ENCODE measurements around the gene MSH5. TPM values are rescaled to one million over a fixed set of nuclear protein-coding genes. Genes with fewer than 3 reads are reported as not detected.

MSH5 gene
- total RNA-seq, 1 experiment from 2014 or later, result 156 TPM

DNA sequence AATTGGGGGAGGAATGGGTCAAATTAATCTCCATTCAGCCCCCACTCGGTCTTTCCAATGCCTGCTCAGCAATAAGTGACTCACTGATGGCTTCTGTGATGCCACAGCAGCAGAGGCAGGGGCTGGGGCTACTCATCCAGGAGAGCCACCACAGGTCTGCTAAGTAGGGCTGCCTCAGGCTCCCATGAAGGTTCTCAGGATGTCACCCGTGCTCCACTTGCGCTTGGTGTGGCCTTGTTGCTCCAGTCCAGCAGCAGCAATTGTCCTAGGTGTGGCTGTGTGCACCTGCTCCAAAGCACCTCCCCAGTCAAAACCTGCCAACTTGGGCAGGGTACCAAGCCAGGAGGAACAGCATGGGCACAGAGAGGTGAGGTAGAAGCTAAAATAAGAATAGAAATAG, 17.6 kb upstream of the MSH5 start:
- no TSS peak for BruUV-seq (replicated peaks)
- H3K27ac Mint-ChIP-seq (ENCODE audit: unreplicated experiment), result no peak overlapping the region
- H3K36me3 Mint-ChIP-seq (ENCODE audit: insufficient read depth, unreplicated experiment), result peaks cover 13% of the 10 kb centered on the region
- TF ChIP-seq CTCF (IDR thresholded peaks at IDR 0.05; ENCODE audit: unreplicated experiment), result no peak
- peaks cover 34% of the 10 kb centered on the region for H3K4me1 Mint-ChIP-seq (ENCODE audit: low read depth, unreplicated experiment)
- no peak for DNase-seq
- peaks cover 15% of the 10 kb centered on the region for H3K27me3 Mint-ChIP-seq (ENCODE audit: unreplicated experiment)
- no peaks in the 10 kb centered on the region for H3K9me3 Mint-ChIP-seq (ENCODE audit: low read depth, unreplicated experiment)
- intact Hi-C loops (cut with micrococcal nuclease; ENCODE audit: unreplicated experiment), result no loop called here
- CTCF ChIA-PET, result interaction anchor here (0.6 to 3.1 kb wide), 4 partner anchors 13 to 160 kb away, joined by 3 to 14 read pairs (median 4); partner anchors contain the start of gene ABHD16A
- H3K4me3 Mint-ChIP-seq (ENCODE audit: low read depth, unreplicated experiment), result no peak overlapping the region

- DNase-seq, result no peak
- H3K4me3 Mint-ChIP-seq (ENCODE audit: low read depth, unreplicated experiment), result no peak within 1 kb of the TSS
- H3K4me1 Mint-ChIP-seq (ENCODE audit: low read depth, unreplicated experiment), result peaks cover 21% of the 10 kb centered on the region
- no TSS peak for BruUV-seq (replicated peaks)
- peaks cover 15% of the 10 kb centered on the region for H3K27me3 Mint-ChIP-seq (ENCODE audit: unreplicated experiment)
- CTCF ChIA-PET, result interaction anchor here (0.6 to 3.1 kb wide), 5 partner anchors 11 to 47 kb away, joined by 3 to 14 read pairs (median 5); no protein-coding TSS in a partner anchor
- peaks cover 15% of the 10 kb centered on the region for H3K36me3 Mint-ChIP-seq (ENCODE audit: insufficient read depth, unreplicated experiment)
- no peaks in the 10 kb centered on the region for H3K9me3 Mint-ChIP-seq (ENCODE audit: low read depth, unreplicated experiment)
- no peak within 1 kb of the TSS for H3K27ac Mint-ChIP-seq (ENCODE audit: unreplicated experiment)
- no peak for TF ChIP-seq CTCF (IDR thresholded peaks at IDR 0.05; ENCODE audit: unreplicated experiment)
- intact Hi-C loops (cut with micrococcal nuclease; ENCODE audit: unreplicated experiment), result no loop called here
These were observed 16.4 kb upstream of the MSH5 start, which contains the start of gene MPIG6B for GRCh38 chr6:31723245-31723979. TSS of gene MPIG6B (plus strand) at chr6:31723373. CDS start at chr6:31723384, 11 bp downstream.

- no peak for DNase-seq
- H3K36me3 Mint-ChIP-seq (ENCODE audit: insufficient read depth, unreplicated experiment), result peaks cover 19% of the 10 kb centered on the region
- intact Hi-C loops (cut with micrococcal nuclease; ENCODE audit: unreplicated experiment), result no loop called here
- peaks cover 15% of the 10 kb centered on the region for H3K27me3 Mint-ChIP-seq (ENCODE audit: unreplicated experiment)
- CTCF ChIA-PET, result interaction anchor here (0.9 to 3.1 kb wide), 2 partner anchors 14 to 46 kb away, joined by 3 to 14 read pairs; no protein-coding TSS in a partner anchor
- no peaks in the 10 kb centered on the region for H3K9me3 Mint-ChIP-seq (ENCODE audit: low read depth, unreplicated experiment)
- TF ChIP-seq CTCF (IDR thresholded peaks at IDR 0.05; ENCODE audit: unreplicated experiment), result no peak
- H3K4me1 Mint-ChIP-seq (ENCODE audit: low read depth, unreplicated experiment), result peaks cover 14% of the 10 kb centered on the region
- no peak overlapping the region for H3K27ac Mint-ChIP-seq (ENCODE audit: unreplicated experiment)
- H3K4me3 Mint-ChIP-seq (ENCODE audit: low read depth, unreplicated experiment), result no peak overlapping the region
- no TSS peak for BruUV-seq (replicated peaks)
These were observed 15.7 kb upstream of the MSH5 start for GRCh38 chr6:31723980-31724691.

DNA sequence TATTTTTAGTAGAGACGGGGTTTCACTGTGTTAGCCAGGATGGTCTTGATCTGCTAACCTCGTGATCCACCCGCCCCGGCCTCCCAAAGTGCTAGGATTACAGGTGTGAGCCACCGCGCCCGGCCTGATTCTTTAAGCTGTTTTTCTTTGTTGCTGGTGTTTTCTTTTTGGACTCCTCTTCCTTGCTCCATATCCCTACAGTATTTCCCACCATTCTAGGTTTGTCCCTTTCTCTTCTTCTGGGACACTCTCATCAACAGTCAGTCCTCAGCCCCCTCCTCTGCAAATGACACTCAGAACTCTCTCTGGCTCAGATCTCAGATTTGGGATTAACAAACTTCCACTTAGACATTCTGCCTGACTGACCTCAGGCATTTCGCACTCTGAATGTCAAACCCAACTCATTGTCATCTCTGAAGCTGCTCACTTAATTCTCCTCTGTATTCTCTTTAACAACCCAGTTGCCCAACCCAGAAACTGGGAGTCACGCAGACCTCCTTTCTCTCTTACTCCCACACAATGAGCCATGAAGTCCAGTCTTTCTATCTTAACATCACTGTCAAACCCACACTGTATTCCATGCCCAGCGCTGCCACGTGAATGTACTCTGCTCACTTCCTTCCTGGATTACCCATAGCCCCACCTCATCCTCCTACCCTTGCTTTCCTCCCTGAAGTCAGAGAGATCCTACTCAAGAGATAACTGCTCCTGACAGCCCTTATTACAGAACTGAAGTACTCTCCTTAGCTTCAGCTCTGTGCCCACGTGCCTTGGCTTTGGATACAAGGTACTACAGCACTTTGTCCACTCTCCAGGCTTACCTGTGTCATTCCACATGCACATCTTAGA, 14.1 kb upstream of the MSH5 start:
- CTCF ChIA-PET, result interaction anchor here (0.7 kb wide), 1 partner anchor 153 kb away, joined by 3 read pairs; no protein-coding TSS in a partner anchor
- H3K4me1 Mint-ChIP-seq (ENCODE audit: low read depth, unreplicated experiment), result peaks cover 8% of the 10 kb centered on the region
- peaks cover 10% of the 10 kb centered on the region for H3K27me3 Mint-ChIP-seq (ENCODE audit: unreplicated experiment)
- intact Hi-C loops (cut with micrococcal nuclease; ENCODE audit: unreplicated experiment), result no loop called here
- H3K27ac Mint-ChIP-seq (ENCODE audit: unreplicated experiment), result no peak overlapping the region
- no peak overlapping the region for H3K4me3 Mint-ChIP-seq (ENCODE audit: low read depth, unreplicated experiment)
- BruUV-seq (replicated peaks), result no TSS peak
- H3K36me3 Mint-ChIP-seq (ENCODE audit: insufficient read depth, unreplicated experiment), result peaks cover 35% of the 10 kb centered on the region
- no peak for DNase-seq
- no peak for TF ChIP-seq CTCF (IDR thresholded peaks at IDR 0.05; ENCODE audit: unreplicated experiment)
- H3K9me3 Mint-ChIP-seq (ENCODE audit: low read depth, unreplicated experiment), result no peaks in the 10 kb centered on the region

All from Calu3 (cell line).